HepG2 (cell line): Measurements from ENCODE around the gene GNRH2. TPM values are rescaled to one million over a fixed set of nuclear protein-coding genes. Genes with fewer than 3 reads are reported as not detected.
A peak's percentile ranks its signal among the peaks of the same experiment; 100 is the strongest.

ENCODE experiments used
- FOXM1 ChIP-seq: sonication (generic); formaldehyde crosslinking; IDR thresholded peaks from 2 replicates; pipeline ENCODE4 v1.5.0; 2020; ENCODE audit warnings: missing genetic modification reagents
- HMGA1 ChIP-seq: sonication (generic); formaldehyde crosslinking; conservative IDR thresholded peaks from 2 replicates; pipeline ENCODE4 v1.4.0; 2020; ENCODE audit warnings: missing genetic modification reagents
- SMARCE1 ChIP-seq: fragments of 450-650 bp; IDR thresholded peaks from 2 replicates; pipeline ENCODE4 v1.6.1; 2017; ENCODE audit warnings: borderline replicate concordance
- ZNF547 ChIP-seq: sonication (generic); formaldehyde crosslinking; IDR thresholded peaks from 2 replicates; pipeline ENCODE4 v1.5.1; 2020; ENCODE audit warnings: mild to moderate bottlenecking, missing genetic modification reagents
- ZNF556 ChIP-seq: sonication (generic); formaldehyde crosslinking; IDR thresholded peaks from 2 replicates; pipeline ENCODE4 v1.4.0; 2020; ENCODE audit warnings: mild to moderate bottlenecking, missing genetic modification reagents, borderline replicate concordance
- ZNF678 ChIP-seq: sonication (generic); formaldehyde crosslinking; IDR thresholded peaks from 2 replicates; pipeline ENCODE4 v1.4.0; 2020; ENCODE audit warnings: mild to moderate bottlenecking, missing genetic modification reagents
- ZNF775 ChIP-seq: sonication (generic); formaldehyde crosslinking; IDR thresholded peaks from 2 replicates; pipeline ENCODE4 v1.4.0; 2020; ENCODE audit warnings: missing genetic modification reagents, mild to moderate bottlenecking, moderate library complexity, borderline replicate concordance
- polyA plus RNA-seq, 8 experiments: library from polyadenylated mRNA; depleted of rRNA in 3 of 8; stranded (reverse) in 7 of 8; unstranded in 1 of 8; fragments of >200 nt; fragmentation: Illumina TruSeq in 4 of 8; extraction: Trizol in 4 of 8; gene quantifications; 2 replicates each; pipeline versions ENCODE4 v1.2.1 to v1.2.3, GENCODE V29; 2011 to 2016; ENCODE audit warnings: low read depth in 4 of 8, missing spikeins in 1 of 8, mixed read lengths in 1 of 8; ENCODE audit not compliant: insufficient read depth in 1 of 8
- total RNA-seq, 5 experiments: library from RNA; depleted of rRNA; stranded (reverse); fragments of >200 nt; fragmentation: Illumina TruSeq; extraction: Trizol; gene quantifications; 2 replicates each; pipeline ENCODE4 v1.2.3, GENCODE V29; 2016; ENCODE audit warnings: low read depth in 1 of 5
- TF ChIP-seq, protein P1 (sequence below): sonication (generic); formaldehyde crosslinking; IDR thresholded peaks from 2 replicates; pipeline ENCODE4 v1.4.0; 2020; ENCODE audit warnings: mild to moderate bottlenecking, missing genetic modification reagents
- TF ChIP-seq, protein P2 (sequence below): IDR thresholded peaks from 2 replicates; pipeline ENCODE4 v1.6.1; 2016; ENCODE audit warnings: missing genetic modification reagents, missing compliant biosample characterization
- TF ChIP-seq, protein P3 (sequence below): sonication (generic); formaldehyde crosslinking; IDR thresholded peaks from 2 replicates; pipeline ENCODE4 v1.5.1; 2020; ENCODE audit warnings: missing genetic modification reagents, mild to moderate bottlenecking, borderline replicate concordance
- TF ChIP-seq, protein P4 (sequence below): sonication (generic); formaldehyde crosslinking; IDR thresholded peaks from 2 replicates; pipeline ENCODE4 v1.4.0; 2020; ENCODE audit warnings: missing genetic modification reagents
- TF ChIP-seq, protein P5 (sequence below): sonication (generic); formaldehyde crosslinking; IDR thresholded peaks from 2 replicates; pipeline ENCODE4 v1.8.1; 2023; ENCODE audit warnings: mild to moderate bottlenecking, missing genetic modification reagents
- TF ChIP-seq, protein P6 (sequence below): sonication (generic); formaldehyde crosslinking; IDR thresholded peaks from 2 replicates; pipeline ENCODE4 v1.5.1; 2020; ENCODE audit warnings: mild to moderate bottlenecking, missing genetic modification reagents, moderate library complexity
- TF ChIP-seq, protein P7 (sequence below): sonication (generic); formaldehyde crosslinking; IDR thresholded peaks from 2 replicates; pipeline ENCODE4 v1.9.0; 2022; ENCODE audit warnings: low read depth, missing genetic modification reagents

Gene GNRH2
- total and polyA plus RNA-seq, 2 of the 13 experiments (the other 11 are each of a cell fraction or from before 2014, with no cell fraction given): 0.28 TPM; not detected in 1

DNA sequence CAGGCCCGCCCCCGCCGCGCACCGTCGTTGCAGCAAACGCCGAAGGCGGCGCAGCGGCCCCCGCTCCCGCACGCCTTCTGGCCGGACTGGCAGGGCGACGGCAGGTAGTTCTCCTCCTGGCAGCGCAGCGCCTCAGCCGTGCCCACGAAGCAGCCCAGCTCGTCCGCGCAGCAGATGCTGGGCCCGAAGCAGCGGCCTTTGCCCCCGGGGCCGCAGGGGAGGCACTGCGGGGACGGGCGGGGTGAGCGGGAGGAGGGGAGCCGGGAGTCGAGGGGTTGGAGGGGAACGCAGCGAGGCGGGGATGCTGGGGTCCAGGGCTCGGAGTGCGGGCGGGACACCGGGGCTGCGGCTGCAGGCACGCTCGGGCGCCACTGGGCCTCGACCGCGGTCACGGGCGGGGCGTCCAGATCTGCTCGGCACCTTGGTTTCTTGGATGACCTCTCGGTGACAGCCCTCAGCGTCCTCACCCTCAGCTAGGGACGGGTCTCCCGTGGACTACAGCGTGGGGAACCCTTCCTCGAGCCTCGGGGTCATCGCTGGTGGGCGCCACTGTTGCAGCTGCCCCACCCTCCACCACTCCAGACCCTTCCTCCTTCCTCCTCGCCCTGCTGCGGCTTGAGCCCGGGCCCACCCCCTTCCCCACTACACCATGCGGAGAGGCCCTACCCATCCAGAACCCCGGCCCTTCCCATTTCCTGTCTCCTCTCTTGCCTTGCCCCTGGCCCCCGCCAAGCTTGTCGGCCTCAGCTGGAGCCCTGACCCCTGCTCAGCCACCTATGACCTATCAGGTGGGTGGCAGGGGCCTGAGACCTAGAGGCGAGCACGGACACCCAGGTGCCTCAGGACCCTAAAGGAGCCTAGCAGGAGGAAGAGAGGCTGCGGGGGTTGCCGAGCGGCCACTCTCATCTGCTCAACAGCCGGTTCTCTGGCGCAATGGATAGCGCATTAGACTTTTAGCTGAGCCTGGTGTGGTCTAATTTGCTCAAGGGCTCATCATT lies 39.8 kb downstream of the GNRH2 start (continued):
- TF ChIP-seq, protein P1, sequence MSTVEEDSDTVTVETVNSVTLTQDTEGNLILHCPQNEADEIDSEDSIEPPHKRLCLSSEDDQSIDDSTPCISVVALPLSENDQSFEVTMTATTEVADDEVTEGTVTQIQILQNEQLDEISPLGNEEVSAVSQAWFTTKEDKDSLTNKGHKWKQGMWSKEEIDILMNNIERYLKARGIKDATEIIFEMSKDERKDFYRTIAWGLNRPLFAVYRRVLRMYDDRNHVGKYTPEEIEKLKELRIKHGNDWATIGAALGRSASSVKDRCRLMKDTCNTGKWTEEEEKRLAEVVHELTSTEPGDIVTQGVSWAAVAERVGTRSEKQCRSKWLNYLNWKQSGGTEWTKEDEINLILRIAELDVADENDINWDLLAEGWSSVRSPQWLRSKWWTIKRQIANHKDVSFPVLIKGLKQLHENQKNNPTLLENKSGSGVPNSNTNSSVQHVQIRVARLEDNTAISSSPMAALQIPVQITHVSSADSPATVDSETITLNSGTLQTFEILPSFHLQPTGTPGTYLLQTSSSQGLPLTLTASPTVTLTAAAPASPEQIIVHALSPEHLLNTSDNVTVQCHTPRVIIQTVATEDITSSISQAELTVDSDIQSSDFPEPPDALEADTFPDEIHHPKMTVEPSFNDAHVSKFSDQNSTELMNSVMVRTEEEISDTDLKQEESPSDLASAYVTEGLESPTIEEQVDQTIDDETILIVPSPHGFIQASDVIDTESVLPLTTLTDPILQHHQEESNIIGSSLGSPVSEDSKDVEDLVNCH (CRISPR knock-in tag): no peak
- TF ChIP-seq, protein P2, sequence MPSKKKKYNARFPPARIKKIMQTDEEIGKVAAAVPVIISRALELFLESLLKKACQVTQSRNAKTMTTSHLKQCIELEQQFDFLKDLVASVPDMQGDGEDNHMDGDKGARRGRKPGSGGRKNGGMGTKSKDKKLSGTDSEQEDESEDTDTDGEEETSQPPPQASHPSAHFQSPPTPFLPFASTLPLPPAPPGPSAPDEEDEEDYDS: no peak
- TF ChIP-seq ZNF556 (CRISPR knock-in tag): no peak
- TF ChIP-seq, protein P3, sequence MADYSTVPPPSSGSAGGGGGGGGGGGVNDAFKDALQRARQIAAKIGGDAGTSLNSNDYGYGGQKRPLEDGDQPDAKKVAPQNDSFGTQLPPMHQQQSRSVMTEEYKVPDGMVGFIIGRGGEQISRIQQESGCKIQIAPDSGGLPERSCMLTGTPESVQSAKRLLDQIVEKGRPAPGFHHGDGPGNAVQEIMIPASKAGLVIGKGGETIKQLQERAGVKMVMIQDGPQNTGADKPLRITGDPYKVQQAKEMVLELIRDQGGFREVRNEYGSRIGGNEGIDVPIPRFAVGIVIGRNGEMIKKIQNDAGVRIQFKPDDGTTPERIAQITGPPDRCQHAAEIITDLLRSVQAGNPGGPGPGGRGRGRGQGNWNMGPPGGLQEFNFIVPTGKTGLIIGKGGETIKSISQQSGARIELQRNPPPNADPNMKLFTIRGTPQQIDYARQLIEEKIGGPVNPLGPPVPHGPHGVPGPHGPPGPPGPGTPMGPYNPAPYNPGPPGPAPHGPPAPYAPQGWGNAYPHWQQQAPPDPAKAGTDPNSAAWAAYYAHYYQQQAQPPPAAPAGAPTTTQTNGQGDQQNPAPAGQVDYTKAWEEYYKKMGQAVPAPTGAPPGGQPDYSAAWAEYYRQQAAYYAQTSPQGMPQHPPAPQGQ (CRISPR knock-in tag): no peak
- TF ChIP-seq, protein P4, sequence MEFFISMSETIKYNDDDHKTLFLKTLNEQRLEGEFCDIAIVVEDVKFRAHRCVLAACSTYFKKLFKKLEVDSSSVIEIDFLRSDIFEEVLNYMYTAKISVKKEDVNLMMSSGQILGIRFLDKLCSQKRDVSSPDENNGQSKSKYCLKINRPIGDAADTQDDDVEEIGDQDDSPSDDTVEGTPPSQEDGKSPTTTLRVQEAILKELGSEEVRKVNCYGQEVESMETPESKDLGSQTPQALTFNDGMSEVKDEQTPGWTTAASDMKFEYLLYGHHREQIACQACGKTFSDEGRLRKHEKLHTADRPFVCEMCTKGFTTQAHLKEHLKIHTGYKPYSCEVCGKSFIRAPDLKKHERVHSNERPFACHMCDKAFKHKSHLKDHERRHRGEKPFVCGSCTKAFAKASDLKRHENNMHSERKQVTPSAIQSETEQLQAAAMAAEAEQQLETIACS: no peak
- no peak for TF ChIP-seq ZNF775 (CRISPR knock-in tag)
- TF ChIP-seq ZNF547: no peak
- no peak for TF ChIP-seq FOXM1 (CRISPR knock-in tag)
- no peak for TF ChIP-seq ZNF678 (CRISPR knock-in tag)
- TF ChIP-seq, protein P5, sequence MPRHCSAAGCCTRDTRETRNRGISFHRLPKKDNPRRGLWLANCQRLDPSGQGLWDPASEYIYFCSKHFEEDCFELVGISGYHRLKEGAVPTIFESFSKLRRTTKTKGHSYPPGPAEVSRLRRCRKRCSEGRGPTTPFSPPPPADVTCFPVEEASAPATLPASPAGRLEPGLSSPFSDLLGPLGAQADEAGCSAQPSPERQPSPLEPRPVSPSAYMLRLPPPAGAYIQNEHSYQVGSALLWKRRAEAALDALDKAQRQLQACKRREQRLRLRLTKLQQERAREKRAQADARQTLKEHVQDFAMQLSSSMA (CRISPR knock-in tag): no peak
- no peak for TF ChIP-seq HMGA1 (CRISPR knock-in tag)
- TF ChIP-seq, protein P6, sequence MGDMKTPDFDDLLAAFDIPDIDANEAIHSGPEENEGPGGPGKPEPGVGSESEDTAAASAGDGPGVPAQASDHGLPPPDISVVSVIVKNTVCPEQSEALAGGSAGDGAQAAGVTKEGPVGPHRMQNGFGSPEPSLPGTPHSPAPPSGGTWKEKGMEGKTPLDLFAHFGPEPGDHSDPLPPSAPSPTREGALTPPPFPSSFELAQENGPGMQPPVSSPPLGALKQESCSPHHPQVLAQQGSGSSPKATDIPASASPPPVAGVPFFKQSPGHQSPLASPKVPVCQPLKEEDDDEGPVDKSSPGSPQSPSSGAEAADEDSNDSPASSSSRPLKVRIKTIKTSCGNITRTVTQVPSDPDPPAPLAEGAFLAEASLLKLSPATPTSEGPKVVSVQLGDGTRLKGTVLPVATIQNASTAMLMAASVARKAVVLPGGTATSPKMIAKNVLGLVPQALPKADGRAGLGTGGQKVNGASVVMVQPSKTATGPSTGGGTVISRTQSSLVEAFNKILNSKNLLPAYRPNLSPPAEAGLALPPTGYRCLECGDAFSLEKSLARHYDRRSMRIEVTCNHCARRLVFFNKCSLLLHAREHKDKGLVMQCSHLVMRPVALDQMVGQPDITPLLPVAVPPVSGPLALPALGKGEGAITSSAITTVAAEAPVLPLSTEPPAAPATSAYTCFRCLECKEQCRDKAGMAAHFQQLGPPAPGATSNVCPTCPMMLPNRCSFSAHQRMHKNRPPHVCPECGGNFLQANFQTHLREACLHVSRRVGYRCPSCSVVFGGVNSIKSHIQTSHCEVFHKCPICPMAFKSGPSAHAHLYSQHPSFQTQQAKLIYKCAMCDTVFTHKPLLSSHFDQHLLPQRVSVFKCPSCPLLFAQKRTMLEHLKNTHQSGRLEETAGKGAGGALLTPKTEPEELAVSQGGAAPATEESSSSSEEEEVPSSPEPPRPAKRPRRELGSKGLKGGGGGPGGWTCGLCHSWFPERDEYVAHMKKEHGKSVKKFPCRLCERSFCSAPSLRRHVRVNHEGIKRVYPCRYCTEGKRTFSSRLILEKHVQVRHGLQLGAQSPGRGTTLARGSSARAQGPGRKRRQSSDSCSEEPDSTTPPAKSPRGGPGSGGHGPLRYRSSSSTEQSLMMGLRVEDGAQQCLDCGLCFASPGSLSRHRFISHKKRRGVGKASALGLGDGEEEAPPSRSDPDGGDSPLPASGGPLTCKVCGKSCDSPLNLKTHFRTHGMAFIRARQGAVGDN (CRISPR knock-in tag): peak; percentile 72
- TF ChIP-seq, protein P7, sequence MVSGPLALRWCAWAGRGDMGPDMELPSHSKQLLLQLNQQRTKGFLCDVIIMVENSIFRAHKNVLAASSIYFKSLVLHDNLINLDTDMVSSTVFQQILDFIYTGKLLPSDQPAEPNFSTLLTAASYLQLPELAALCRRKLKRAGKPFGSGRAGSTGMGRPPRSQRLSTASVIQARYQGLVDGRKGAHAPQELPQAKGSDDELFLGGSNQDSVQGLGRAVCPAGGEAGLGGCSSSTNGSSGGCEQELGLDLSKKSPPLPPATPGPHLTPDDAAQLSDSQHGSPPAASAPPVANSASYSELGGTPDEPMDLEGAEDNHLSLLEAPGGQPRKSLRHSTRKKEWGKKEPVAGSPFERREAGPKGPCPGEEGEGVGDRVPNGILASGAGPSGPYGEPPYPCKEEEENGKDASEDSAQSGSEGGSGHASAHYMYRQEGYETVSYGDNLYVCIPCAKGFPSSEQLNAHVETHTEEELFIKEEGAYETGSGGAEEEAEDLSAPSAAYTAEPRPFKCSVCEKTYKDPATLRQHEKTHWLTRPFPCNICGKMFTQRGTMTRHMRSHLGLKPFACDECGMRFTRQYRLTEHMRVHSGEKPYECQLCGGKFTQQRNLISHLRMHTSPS (CRISPR knock-in tag): no peak
- TF ChIP-seq SMARCE1: no peak
